WTC11 (cell line): ENCODE measurements around the gene DNAJC9. TPM values are rescaled to one million over a fixed set of nuclear protein-coding genes. Genes with fewer than 3 reads are reported as not detected.
A peak's percentile ranks its signal among the peaks of the same experiment; 100 is the strongest.

ENCODE experiments used
- ATAC-seq: fragments of 200-7000 bp; cut with Tn5 transposase; 2 replicates; pipeline ENCODE4 v1.10.0; 2021; ENCODE audit warnings: mild to moderate bottlenecking, moderate library complexity
- CTCF ChIA-PET: fragments of 300-600 bp; sonication (Branson Sonifier 250); formaldehyde crosslinking; loops from one replicate; lab custom pipeline; 2021; ENCODE audit warnings: antibody characterized with exemption; lab: Charles Lee
- POLR2A ChIA-PET: fragments of 350-600 bp; sonication (Branson Sonifier 250); formaldehyde crosslinking; loops from one replicate; lab custom pipeline; 2021; ENCODE audit warnings: antibody characterized with exemption; lab: Charles Lee
- DNase-seq: peaks from one replicate; pipeline ENCODE4 v3.0.0; 2021; ENCODE audit warnings: low spot score
- H3K27ac Mint-ChIP-seq: 2 replicates; pipeline ENCODE4 v1.8.0; 2021; ENCODE audit warnings: mixed read lengths
- H3K27me3 Mint-ChIP-seq: 2 replicates; pipeline ENCODE4 v1.8.0; 2021; ENCODE audit warnings: low read depth, mild to moderate bottlenecking, moderate library complexity, mixed read lengths
- H3K36me3 Mint-ChIP-seq: 2 replicates; pipeline ENCODE4 v1.8.0; 2021; ENCODE audit warnings: mixed read lengths
- H3K4me1 Mint-ChIP-seq: 2 replicates; pipeline ENCODE4 v1.8.0; 2022; ENCODE audit warnings: mixed read lengths
- H3K4me3 Mint-ChIP-seq: 2 replicates; pipeline ENCODE4 v1.8.0; 2021; ENCODE audit warnings: mild to moderate bottlenecking, moderate library complexity, mixed read lengths
- H3K9me3 Mint-ChIP-seq: 2 replicates; pipeline ENCODE4 v1.8.0; 2021; ENCODE audit warnings: mixed read lengths
- AR ChIP-seq: fragments of 250-450 bp; sonication (Bioruptor Pico); IDR thresholded peaks from 2 replicates; pipeline ENCODE4 v1.9.0; 2021; ENCODE audit warnings: mild to moderate bottlenecking
- ATF6 ChIP-seq: sonication (generic); formaldehyde crosslinking; IDR thresholded peaks from 2 replicates; pipeline ENCODE4 v1.8.1; 2023; ENCODE audit warnings: mild to moderate bottlenecking, missing genetic modification reagents
- CTCF ChIP-seq: fragments of 200-600 bp; IDR thresholded peaks from 2 replicates; pipeline ENCODE4 v1.8.0; 2022; ENCODE audit warnings: antibody characterized with exemption
- MLX ChIP-seq: sonication (generic); formaldehyde crosslinking; IDR thresholded peaks from 2 replicates; pipeline ENCODE4 v1.8.1; 2023; ENCODE audit warnings: mild to moderate bottlenecking, missing genetic modification reagents, moderate library complexity
- ZNF219 ChIP-seq: sonication (generic); formaldehyde crosslinking; IDR thresholded peaks from 2 replicates; pipeline ENCODE4 v1.8.0; 2023; ENCODE audit warnings: missing genetic modification reagents, mild to moderate bottlenecking, borderline replicate concordance
- ZNF317 ChIP-seq: sonication (generic); formaldehyde crosslinking; IDR thresholded peaks from 2 replicates; pipeline ENCODE4 v1.8.1; 2023; ENCODE audit warnings: low read depth, mild to moderate bottlenecking, moderate library complexity, missing genetic modification reagents, borderline replicate concordance
- ZNF396 ChIP-seq: fragments of 250-450 bp; sonication (Bioruptor Pico); IDR thresholded peaks from 2 replicates; pipeline ENCODE4 v1.8.0; 2021; ENCODE audit warnings: mild to moderate bottlenecking, moderate library complexity, borderline replicate concordance
- ZNF416 ChIP-seq: fragments of 250-450 bp; sonication (Bioruptor Pico); IDR thresholded peaks from 2 replicates; pipeline ENCODE4 v1.9.0; 2021; ENCODE audit warnings: mild to moderate bottlenecking, inconsistent platforms
- ZNF532 ChIP-seq: fragments of 250-450 bp; sonication (Bioruptor Pico); IDR thresholded peaks from 2 replicates; pipeline ENCODE4 v1.9.0; 2021; ENCODE audit warnings: mild to moderate bottlenecking, borderline replicate concordance
- total RNA-seq: library from RNA; stranded (reverse); gene quantifications from 3 replicates; pipeline ENCODE4 v1.2.3, GENCODE V29; 2021

Gene DNAJC9
- total RNA-seq, 1 experiment from 2014 or later = 32.4 TPM

GRCh38 chr10:73233883-73234282 is 13.2 kb downstream of the DNAJC9 start (continued):
- no peak for TF ChIP-seq ZNF532 (CRISPR knock-in tag)
- no peak for TF ChIP-seq MLX (CRISPR knock-in tag)

- no peaks in the 10 kb centered on the region for H3K4me1 Mint-ChIP-seq
- H3K36me3 Mint-ChIP-seq = peaks cover 20% of the 10 kb centered on the region
- no peaks in the 10 kb centered on the region for H3K9me3 Mint-ChIP-seq
- DNase-seq (peak; percentile 25), ATAC-seq (peak; percentile 77)
- no peak overlapping the region for H3K4me3 Mint-ChIP-seq
- ChIA-PET POLR2A (interaction anchor here (0.9 kb wide), 1 partner anchor 14 kb away, joined by 3 read pairs; no protein-coding TSS in a partner anchor), CTCF (interaction anchor here (1.1 to 1.6 kb wide), 3 partner anchors 9 to 31 kb away, joined by 4 to 5 read pairs (median 4); partner anchors contain the start of gene DNAJC9)
- no peaks in the 10 kb centered on the region for H3K27me3 Mint-ChIP-seq
- TF ChIP-seq ATF6 (CRISPR knock-in tag) = no peak
- no peak for TF ChIP-seq ZNF317 (CRISPR knock-in tag)
- TF ChIP-seq CTCF = peak; percentile 35; the same call in 1 of the 2 replicates
- peak overlapping the region; percentile 85; the same call in 1 of the 2 replicates for H3K27ac Mint-ChIP-seq
These were observed 14.2 kb downstream of the DNAJC9 start for GRCh38 chr10:73232887-73233286.

- TF ChIP-seq ZNF416 (CRISPR knock-in tag) = no peak
- TF ChIP-seq CTCF = no peak
- TF ChIP-seq AR (CRISPR knock-in tag) = no peak
- TF ChIP-seq ZNF219 (CRISPR knock-in tag) = no peak
- TF ChIP-seq ZNF396 (CRISPR knock-in tag) = no peak
- POLR2A ChIA-PET = interaction anchor here (0.6 kb wide), 1 partner anchor 62 kb away, joined by 3 read pairs; the partner anchor contains the start of genes ECD and FAM149B1
- Mint-ChIP-seq H3K9me3 (no peaks in the 10 kb centered on the region), H3K4me1 (no peaks in the 10 kb centered on the region), H3K36me3 (peaks cover 11% of the 10 kb centered on the region), H3K27me3 (no peaks in the 10 kb centered on the region), H3K27ac (peak overlapping the region; percentile 24; the same call in 1 of the 2 replicates), H3K4me3 (no peak overlapping the region)
- CTCF ChIA-PET = no interaction called here
- no peak for DNase-seq
- no peak for ATAC-seq
These were observed 17.5 kb downstream of the DNAJC9 start for GRCh38 chr10:73229567-73229966.
